NCI-H128 (cell line): ENCODE results near the gene ARHGAP1.
"Not testable (repeated sequence)": the region's sequence is repeated elsewhere in the genome, so short reads cannot be mapped to it uniquely, and the experiment has no call there.

Experiments used
- DNase-seq: peaks from one replicate; lab custom pipeline; 2025; ENCODE audit not compliant: unreplicated experiment; lab: John Stamatoyannopoulos, UW

Gene ARHGAP1

DNA sequence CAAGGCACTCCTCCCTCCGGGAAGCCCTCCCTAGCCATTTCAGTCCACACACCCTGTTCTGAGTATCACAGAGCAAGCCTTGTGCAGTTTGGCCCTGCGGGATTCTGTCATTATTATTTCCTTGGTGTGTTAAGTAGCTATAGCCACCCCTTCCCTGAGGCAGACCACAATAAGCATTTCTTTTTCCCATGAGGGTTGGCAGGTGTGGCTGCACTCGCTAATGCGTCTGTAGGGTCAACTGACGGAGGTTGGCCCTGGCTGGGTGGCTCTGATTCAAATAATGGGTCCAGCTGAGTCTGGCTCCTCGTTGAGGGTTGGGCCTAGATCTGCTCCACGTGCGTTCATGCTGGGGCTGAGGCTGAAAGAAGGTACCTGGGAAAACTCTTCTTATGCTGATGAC, 23.7 kb upstream of the ARHGAP1 start:
- no peak for DNase-seq

DNA sequence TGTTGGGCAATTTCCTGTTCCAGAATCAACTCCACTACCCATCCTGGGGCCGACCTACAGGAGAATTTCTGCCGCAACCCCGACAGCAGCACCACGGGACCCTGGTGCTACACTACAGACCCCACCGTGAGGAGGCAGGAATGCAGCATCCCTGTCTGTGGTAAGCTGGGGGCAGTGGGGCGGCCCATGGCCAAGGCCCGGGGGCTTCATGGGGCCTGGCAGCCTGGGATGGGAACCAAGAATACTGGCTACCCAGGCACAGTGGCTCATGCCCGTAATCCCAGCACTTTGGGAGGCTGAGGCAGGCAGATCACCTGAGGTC, 22.9 kb upstream of the ARHGAP1 start:
- no peak for DNase-seq

DNA sequence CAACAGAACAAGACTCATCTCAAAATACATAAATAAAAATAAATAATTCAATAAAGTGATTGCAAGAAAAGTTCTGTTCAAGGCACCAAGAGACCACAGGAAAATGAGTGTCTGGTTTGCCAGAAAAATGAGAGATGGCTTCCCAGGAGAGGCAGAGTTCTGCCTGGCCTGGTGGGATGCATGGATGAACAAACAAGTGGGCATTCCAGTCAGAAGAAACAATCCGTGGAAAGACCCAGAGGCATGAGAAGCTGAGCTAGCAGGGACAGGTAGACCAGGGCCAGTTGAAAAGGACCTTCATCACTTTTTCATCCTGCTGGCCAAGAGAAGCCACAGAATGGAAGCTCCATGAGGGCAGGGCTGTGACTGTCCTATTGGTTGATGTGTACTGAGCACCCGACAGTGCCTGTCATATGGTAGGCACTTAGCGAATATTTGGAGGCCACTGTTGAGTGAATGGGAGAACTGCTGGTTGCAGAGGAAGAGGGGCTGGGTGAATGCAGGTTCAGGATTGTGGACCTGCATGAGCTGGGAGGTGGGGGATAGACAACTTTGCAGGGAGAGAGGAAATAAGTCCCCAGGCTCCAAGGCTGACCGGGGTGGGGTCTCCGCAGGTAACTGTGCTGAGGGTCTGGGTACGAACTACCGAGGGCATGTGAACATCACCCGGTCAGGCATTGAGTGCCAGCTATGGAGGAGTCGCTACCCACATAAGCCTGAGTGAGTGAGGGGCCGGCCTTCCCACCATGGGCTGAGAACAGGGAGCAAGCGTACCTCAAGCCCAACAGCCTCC, 22.3 kb upstream of the ARHGAP1 start:
- DNase-seq, result no peak

DNA sequence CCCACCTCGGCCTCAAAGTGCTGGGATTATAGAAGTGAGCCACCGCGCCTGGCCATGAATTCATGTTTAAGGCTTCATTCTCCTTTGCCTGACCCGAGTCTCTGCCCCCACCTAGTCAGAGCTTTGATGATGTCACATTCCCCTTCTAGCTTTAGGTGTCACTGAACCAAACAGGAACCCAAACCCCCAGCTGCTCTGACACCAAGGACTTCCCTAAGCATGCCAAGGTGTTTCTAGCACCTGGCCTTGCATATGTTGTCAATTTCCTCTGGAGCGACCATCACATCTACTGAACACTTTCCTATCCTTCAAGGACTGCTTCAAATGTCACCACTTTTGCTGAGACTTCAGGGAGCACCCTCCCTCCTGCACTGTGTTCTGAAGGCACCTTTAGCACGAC, 20.9 kb upstream of the ARHGAP1 start:
- no peak for DNase-seq

DNA sequence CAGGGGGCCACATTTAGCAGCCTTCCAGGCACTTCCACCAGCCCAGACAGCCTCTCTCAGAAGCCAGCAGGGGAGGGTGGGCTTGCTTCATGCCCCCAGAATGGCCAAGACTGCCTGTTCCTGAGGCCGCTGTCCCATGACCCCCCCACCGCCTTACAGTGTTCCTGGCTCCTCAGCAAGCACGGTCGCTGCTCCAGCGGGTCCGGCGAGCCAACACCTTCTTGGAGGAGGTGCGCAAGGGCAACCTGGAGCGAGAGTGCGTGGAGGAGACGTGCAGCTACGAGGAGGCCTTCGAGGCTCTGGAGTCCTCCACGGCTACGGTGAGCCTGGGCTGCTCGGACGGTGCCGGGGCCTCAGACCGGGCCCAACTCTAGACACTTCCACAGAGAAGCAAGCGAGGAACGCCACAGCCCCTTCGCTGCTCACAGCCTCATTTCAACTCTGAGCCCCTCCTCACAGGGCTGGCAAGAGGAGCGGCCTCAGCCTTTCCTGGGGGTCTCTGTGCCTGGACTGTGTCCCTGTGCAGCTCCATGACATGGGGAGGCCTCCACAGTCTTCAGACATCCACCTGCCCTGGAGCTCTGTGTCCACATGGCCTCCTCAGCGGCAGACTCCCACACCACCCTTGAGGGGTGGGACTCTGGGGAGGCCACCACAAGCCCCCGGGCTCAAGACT, 19.3 kb upstream of the ARHGAP1 start:
- DNase-seq, result no peak

DNA sequence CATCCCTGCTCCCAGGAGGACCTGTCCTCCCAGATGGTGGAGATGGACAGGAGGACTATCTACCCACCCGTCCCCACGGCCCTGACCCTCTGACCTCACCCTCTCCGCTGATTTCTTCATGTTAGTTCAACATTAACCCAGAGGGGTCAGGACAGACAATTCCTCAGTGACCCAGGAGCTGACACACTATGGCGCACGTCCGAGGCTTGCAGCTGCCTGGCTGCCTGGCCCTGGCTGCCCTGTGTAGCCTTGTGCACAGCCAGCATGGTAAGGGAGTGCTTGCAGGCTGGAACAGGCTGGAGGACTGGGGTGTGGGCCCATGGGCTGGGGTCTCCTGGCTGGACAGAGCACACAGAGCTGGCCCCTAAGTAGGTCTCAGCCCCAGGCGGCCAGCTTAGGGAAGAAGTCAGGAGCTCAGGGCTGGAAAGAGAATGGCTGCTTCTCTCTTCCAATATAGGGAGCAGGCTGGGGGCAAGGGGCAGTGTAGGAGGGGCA, 18.7 kb upstream of the ARHGAP1 start, which contains the start of gene F2:
Gene F2 (plus strand): TSS at position 166 of the 495 bp plus-strand sequence. CDS start 23 bp downstream, at position 189.
- DNase-seq, result no peak

DNA sequence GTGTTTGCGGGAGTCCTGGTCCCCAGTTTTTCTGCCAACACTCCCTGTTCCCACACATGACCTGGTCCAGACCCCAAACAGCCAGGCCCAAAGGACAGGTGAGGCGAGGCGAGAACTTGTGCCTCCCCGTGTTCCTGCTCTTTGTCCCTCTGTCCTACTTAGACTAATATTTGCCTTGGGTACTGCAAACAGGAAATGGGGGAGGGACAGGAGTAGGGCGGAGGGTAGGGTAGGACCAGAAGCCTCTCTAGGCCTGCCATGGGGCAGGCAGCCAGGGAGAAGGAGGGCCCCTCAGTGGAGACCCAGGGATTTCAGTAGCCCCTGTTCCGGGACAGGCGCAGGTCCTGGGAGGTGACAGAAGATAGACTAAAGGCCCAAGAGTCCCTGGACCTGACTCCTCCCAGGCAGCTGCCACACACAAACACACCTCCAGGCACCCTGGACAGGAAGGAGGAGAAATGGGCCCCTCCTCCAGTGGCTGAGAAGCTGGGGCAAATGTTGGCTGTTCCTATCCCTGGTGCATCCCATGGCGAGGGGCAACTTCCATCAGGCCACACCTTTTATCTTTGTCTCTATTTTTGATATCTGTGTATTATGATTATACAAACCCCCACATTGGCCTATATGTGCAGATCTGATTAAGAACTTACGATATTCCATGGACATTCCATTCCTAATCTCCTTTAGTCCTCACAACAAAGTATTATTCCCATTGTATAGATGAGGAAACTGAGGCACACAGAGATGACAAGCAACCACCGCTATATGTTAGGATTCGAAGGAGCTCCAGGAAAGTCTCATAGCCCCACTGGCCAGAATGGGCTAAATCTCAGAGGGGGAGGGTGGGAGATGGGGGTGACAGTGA, 18.0 kb upstream of the ARHGAP1 start:
- DNase-seq, result no peak

DNA sequence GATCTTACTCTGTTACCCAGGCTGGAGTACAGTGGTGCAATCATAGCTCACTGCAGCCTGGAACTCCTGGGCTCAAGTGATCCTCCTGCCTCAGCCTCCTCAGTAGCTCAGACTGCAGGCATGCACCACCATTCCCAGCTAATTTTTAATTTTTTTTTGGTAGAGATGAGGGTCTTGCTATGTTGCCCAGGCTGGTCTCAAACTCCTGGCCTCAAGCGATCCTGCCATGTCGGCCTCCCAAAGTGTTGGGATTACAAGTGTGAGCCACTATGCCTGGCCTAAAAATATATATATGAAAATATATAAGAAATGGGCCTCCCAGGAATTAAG, 17.4 kb upstream of the ARHGAP1 start:
- DNase-seq, result not testable (repeated sequence)

DNA sequence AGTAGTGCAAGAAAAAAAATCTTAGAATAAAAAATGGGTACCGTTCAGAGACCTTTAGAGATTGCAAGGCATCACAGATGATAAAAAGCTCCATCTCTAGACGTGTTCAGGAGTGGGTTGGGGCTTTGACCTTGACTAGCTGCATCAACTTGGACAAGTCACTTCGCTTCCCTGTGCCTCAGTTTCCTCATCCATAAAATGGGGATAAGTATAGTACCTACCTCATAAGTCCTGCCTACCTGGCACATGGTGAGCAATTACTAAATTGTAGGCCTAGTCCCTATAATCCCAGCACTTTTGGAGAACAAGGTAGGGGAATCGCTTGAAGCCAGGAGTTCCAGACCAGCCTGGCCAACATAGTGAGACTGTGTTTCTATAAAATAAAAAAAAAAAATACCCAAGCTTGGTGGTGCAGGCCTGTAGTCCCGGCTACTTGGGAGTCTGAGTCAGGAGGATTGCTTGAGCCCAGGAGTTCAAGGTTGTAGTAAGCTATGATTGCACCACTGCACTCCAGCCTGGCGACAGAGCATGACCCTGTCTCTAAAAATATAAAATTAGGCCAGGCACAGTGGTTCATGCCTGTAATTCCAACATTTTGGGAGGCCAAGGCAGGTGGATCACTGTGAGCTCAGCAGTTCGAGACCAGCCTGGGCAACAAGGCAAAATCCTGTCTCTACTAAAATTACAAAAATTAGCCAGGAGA, 12.6 kb upstream of the ARHGAP1 start:
- no peak for DNase-seq

DNA sequence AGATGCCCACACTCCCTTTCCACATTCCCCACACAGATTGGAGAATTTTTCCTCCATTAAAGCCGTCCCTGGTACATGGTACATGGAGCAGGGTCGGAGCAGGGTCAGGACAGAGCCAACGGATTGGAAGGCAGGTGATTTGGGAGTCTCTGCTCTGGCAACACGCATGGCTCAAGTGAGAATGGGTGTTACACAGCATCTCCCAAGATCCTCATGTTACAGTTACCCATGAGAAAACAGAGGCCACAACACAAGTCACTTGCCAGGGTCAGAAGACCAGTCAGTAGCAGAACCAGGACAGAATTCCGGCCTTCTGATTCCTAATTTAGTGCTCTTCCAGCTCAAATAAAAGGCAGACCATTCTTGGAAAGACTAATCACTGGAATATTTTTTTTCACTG, 10.9 kb upstream of the ARHGAP1 start:
- no peak for DNase-seq

DNA sequence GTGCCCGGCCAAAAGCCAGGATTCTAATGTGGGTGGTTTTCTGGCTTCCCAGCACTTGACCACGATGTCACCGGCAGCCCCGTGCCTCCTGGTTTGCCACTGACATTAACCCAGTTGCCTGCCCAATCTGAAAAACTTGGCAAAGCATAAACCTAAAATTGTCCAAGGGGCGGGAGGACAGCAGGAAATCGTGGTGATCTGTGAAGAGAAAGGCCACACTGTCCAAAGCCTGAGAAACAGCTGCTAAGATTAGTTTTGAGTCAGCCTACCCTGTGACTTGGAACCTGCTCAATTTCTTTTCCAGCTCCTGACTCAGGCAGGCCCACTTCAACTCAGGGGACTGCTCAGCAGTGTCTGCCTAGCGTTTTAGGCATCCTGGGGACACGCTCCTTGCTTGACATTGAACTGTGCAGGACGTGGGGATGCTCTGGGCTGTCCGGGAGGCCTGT, 10.4 kb upstream of the ARHGAP1 start:
- DNase-seq, result no peak

DNA sequence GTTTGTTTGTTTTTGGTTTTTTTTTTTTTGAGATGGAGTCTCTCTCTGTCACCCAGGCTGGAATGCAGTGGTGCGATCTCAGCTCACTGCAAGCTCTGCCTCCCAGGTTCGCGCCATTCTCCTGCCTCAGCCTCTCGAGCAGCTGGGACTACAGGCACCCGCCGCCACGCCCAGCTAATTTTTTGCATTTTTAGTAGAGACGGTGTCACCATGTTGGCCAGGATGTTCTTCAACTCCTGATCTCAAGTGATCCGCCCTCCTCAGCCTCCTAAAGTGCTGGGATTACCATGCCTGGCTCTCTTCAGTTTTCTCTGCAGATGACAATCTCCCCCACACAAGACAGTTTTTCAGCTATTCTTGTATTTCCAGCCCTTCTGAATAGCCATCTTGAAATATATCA, 8.9 kb upstream of the ARHGAP1 start:
- DNase-seq, result not testable (repeated sequence)

DNA sequence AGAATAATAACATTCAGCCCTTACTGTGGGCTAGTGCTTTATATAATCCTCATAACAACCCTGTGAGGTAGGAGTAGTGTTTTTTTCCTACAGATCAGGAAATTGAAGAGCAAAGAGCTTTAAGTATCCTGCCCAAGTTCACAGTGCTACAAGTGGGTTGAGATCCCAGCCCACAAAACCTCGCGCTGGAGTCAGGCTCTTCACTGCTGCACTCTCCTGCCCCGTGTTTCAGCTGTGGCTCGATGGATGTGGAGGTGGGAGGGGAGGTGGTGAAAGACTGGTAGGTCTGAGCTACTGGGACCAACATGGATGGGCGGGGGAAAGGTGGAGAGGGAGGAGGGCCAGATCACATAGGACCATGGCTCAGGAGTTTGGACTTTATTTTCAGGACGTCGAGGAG, 6.5 kb upstream of the ARHGAP1 start:
- DNase-seq, result no peak

DNA sequence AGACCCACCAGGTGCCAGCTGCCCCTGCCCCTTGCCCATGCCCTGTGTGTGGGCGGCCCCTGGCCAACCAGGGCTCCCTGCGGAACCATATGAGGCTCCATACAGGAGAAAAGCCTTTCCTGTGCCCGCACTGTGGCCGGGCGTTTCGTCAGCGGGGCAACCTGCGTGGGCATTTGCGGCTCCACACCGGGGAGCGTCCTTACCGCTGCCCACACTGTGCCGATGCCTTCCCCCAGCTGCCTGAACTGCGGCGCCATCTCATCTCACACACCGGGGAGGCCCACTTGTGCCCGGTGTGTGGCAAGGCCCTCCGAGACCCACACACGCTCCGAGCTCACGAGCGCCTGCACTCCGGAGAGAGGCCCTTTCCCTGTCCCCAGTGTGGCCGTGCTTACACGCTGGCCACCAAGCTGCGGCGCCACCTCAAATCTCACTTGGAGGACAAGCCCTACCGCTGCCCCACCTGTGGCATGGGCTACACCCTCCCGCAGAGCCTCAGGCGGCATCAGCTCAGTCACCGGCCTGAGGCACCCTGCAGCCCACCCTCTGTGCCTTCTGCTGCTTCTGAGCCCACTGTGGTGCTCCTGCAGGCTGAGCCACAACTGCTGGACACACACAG, 4.8 kb upstream of the ARHGAP1 start:
- no peak for DNase-seq

DNA sequence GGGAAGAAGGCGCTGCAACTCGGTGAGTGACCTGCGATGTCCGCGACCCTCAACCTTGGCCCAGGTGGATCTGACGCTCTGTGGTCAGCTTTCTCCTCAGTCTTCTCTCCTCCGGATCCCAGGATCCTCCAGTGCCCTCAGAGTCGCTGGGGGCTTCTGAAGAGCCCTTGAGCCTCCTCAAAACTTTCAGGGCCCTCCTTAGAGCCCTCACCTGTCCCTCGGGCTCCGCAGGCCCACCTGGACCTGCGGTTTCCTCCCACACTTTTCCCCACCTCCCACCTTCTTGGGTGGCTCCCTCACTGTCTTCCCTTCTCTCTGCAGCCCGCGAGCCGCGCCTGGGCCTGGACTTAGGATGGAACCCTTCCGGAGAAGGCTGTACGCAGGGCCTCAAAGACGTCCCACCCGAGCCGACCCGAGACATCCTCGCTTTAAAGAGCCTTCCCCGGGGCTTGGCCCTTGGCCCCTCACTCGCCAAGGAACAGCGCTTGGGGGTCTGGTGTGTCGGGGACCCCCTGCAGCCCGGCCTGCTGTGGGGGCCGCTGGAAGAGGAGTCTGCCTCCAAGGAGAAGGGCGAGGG, 747 bp upstream of the ARHGAP1 start:
- no peak for DNase-seq

DNA sequence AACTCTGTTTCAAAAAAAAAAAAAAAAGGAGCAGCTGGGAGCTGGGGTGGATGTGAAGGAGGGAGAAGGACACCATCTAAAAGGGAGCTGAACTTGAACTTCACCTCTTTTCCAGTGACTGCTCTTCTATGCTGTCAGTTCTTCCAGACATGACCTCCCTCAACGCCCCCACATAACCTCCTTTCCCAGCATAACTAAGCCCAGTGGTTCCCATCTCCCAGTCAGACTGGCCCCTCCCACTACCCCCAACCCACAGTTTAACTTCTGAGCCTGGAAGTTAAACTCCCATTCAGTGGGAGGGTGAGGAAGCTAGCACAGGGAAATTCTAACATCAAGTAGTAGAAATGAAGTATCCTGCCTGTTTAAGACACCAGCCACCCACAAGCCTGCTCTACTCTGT, 1.8 kb downstream of the ARHGAP1 start:
- DNase-seq, result no peak

DNA sequence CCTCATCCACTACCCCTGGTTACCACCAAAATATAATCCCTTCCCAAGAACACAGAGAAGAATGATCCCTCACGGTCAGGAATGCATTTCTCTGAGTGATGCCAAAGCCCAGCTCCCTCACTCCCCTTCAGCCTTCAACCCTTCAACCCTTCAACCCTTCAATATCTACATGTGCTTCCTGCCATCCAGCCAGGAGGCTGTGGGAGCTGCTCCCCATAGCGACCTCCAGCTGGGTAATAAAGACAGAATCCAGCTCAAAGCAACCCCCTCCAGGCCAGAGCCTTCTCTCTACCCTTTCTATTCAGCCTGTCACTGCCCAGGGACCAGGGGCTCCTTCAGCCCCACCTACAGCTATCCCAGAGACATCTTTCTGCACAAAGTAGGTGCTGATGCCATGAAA, 2.7 kb downstream of the ARHGAP1 start:
- no peak for DNase-seq

DNA sequence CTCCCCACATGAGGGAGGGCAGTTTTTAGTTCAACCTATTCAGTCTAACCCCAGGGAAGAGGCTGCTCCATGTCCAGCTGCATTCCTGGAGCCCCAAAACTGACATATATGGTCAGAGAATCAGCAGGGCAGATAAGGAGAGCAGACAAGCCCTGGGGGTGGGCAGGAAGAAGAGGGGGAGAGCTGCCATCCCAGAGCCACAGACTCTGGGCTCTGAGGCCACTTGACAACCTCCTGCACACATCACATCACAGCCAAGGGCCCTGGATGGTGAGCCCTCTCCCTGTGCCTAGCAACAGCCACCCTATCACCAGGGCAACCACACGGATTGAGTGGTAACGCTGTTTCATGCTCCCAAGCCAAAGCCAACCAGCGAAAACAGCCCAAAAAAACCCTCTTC, 3.1 kb downstream of the ARHGAP1 start:
- DNase-seq, result no peak

DNA sequence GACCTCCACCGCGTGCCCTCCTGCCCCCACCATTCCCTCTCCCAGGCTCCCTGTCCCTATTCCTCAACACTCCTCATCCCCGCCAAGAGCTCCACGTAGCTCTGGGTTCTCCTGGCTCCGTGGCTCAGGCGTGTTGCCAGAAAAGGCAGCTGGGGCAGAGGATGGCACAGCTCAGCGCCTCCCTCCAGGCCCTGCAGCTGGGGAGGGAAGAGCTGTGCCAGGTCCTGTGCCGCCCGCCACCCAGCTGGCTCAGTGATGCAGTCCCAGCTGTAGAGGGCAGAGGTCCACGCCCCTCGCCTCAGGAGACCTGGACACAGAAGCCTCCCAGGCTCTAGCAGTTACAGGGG, 4.2 kb downstream of the ARHGAP1 start:
- DNase-seq, result no peak
